Measurements from ENCODE around the gene TRAM1L1.

Gene TRAM1L1

DNA sequence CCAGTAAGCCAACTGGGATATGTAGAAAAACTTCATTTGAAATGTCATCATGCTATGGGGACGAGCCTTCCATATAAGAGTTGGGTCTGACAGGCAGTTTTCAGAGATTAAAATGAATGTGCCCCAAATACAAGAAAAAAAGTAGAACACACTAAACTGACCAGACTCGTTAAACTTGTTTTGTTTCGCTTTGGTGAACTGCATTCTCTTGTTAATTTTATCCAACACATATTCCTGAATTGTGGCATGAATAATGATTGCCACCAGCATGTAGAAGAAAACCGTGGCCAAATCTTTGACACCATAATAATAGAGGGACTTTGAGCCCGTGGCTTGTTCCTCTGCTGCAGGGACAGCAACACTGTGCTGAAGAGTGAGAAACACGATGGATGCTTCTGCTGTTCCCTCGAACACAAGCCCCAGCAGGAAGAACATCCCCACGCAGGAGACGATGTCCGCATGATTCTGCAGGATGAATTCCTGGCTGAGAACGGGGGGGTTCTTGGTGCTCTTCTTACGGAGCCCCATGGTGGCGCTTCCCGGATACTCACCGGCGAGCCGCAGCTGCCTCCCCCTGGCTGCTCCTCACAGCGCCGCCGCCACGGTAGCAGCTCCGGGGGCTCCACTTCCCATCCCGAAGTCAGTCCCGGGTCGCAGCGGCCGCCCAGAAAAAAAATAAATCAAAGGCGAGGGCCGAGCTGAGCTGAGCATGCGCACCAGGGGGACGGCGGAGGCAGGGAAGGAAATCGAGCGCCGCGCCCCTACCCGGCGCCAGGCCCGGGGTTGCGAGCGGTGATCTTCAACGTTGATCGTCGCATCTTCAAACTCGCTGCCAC, at the start of gene TRAM1L1:
TRAM1L1 (minus strand) TSS at position 711 of the 836 bp plus-strand sequence; CDS start at position 528, 183 bp downstream.
- DNase-seq: peak; percentile 48 to 63

DNA sequence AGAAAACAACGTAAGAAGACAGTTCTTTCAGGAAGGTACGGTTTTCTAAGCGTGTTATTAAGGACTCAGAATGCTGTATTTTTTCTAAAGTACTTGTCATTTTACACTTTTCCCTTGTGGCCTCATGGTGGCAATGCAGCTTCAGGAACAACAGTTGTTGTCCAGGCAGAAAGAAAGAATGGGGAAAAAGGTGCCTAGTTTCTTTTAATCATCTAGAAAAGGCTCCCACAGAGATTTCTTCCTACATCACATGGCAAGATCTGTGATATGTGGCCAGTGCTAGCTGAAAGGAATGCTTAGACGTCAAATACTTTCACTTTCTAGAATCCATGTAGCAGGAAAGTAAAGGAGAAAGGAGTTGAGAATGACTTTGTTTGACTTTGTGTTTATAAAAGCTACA, 49.0 kb upstream of the TRAM1L1 start:
- peak; percentile 3 to 35 for DNase-seq

DNA sequence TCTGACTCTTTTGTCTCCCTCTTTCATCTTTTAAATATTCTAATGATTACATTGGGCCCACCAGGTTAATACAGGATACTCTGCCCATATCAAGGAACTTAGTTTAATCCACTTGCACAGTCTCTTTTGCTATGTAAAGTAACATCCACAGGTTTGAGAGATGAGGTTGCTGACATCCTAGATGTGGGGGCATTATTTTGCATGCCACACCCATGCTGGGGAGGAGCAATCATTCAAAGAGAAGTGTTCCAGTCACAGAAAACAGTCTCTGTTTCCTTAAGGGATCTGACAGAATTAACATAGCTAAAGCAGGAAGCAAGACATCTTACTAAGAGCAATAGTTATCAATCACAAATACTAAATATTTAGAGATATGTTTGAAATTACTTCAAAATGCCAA, 11.5 kb upstream of the TRAM1L1 start:
- DNase-seq: no peak

DNA sequence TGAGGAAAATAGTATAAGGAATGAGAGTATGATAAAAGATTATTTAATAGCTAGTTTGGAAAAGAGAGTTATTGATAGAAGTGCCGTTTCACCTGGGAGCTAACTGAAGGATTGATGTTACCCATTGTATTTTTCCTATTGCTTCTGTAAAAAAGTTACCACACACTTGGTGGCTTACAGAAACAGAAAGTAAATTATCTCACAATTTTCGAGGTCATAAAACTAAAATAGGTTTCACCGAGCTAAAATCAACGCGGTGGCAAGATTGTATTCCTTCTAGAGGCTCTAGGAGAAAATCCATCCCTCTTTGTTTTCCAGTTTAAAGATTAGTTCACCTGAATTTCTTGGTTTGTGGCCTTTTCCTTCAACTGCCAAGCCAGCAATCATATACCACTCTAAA, 11.1 kb upstream of the TRAM1L1 start:
- no peak for DNase-seq

DNA sequence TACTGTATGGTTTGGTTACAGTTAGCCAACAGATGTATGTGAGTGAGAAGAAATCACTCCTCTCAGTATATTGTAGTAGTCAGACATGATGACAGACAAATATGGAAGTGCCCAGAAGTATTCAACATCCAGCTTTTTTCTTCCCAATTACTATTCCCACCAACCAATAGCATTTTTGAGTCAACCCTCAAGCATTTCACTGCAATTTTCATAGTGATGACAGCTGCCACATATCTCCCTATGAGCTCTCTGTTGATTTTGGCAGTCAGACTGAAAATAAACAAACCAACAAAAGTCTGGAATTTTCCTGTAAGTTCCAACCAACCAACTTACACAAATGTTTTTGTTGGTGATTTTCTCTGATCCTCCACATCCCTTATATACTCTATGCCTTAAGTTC, 8.2 kb upstream of the TRAM1L1 start:
- no peak for DNase-seq

DNA sequence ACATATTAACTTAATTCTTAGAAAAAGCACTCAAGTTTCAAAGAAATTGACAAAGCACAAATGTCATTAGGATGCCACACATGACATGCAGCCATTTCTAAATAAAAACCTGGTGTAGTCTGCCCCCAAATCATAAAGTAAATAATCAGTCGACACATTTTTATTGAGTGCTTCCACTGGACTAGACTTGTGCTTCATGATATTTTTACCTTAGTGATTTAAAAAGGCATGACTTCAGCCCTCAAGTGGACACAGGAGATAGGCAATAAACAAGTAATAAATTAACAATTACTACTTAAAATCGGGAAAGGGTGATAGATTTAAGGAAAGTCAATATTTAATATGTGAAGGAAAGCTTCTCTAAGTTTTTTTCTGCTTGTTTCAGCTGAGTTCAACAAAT, 7.6 kb downstream of the TRAM1L1 start:
- DNase-seq: no peak

DNA sequence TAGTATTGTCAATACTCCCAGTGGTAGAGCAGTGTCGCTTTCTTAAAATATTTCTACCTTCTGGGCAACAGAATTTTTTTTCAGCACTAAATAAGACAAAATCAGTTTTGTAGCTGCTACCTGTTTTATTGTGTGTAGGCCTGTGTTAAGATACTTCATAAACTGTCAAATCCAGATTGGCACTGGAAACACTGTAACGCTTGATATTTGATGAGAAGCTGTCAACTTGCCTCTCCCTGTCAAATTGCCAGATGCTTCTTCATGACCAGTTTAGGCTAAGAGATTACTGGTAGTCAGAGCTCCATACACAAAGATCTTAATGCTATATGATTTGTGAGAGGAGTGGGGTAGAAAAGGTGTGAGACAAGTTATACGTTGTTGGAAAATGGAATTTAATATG, 17.3 kb downstream of the TRAM1L1 start:
- DNase-seq: no peak

DNA sequence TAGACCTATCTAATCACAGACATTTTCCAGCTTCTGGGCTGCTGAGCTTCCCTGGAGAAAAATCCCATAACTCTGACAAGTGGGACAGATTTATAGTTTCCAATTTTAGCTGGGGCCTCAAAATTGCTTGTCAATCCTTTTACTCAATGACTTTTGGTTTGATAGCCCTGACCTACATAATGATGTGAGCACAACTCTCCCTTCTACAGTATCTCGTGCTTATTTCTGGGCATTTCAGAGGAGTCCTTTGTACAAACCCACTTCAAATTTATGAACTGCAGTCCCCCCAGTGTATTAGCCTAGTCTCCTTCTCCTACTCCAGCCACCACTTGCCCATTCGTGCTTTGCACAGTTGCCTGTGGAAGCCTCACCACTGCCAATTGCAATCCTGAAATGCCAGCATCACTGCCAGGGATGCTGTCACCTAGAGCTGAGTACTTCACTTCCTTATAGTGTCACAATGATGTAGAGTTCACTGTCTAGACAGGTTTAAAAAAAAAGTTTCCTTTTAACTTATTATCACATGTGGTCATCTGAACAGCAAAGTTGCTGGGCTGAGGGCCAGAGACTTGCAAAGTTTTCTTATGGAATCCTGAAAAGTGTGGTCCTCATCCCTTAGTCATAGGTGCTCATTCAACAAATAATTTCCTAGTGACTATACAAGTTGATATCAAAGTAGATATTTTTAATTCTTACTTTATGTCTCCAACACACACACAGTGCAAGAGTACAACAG, 21.2 kb downstream of the TRAM1L1 start:
- DNase-seq: no peak

DNA sequence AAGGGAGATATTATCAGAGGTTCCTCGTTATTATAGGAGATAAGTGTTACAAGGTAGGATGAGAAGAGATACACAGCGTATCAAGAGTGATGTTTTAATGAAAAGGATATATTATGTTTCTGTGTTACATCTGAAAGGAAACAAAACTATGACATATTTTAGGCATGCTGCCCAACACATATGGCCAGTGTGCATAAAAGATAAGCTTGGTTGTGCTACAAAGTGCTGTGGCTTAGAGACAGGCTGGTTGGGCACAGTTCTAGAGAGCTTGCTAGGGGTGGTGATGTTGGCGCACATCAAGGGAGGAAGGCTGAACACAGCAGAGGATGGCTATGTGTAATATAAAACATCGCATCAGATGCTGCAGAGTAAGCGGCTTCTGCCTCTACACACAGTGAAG, 42.4 kb downstream of the TRAM1L1 start:
- no peak for DNase-seq

Data from SHP77 (cell line).